Fibroblast of the aortic adventitia (primary cell): Measurements from ENCODE around the gene VTI1A. TPM values are rescaled to one million over a fixed set of nuclear protein-coding genes. Genes with fewer than 3 reads are reported as not detected.

Experiments
- DNase-seq: peaks from one replicate; pipeline ENCODE4 v3.0.0-alpha.2; 2010; ENCODE audit warnings: low read depth
- H3K4me3 ChIP-seq: 2 replicates; pipeline ENCODE4 v1.5.1; 2011; ENCODE audit warnings: low read depth, mild to moderate bottlenecking, control low read depth, low read length, moderate library complexity
- total RNA-seq: library from RNA; depleted of rRNA; stranded (reverse); fragments of >200 nt; gene quantifications from 2 replicates; pipeline ENCODE4 v1.2.3, GENCODE V29; 2012; ENCODE audit warnings: low replicate concordance
- TF ChIP-seq, protein P1 (sequence below): IDR thresholded peaks from 2 replicates; pipeline ENCODE4 v1.5.1; 2011; ENCODE audit warnings: mild to moderate bottlenecking, low read length, control low read depth, inconsistent platforms; ENCODE audit not compliant: insufficient read depth

The VTI1A gene
- total RNA-seq, 1 donor = 44.5 TPM

DNA sequence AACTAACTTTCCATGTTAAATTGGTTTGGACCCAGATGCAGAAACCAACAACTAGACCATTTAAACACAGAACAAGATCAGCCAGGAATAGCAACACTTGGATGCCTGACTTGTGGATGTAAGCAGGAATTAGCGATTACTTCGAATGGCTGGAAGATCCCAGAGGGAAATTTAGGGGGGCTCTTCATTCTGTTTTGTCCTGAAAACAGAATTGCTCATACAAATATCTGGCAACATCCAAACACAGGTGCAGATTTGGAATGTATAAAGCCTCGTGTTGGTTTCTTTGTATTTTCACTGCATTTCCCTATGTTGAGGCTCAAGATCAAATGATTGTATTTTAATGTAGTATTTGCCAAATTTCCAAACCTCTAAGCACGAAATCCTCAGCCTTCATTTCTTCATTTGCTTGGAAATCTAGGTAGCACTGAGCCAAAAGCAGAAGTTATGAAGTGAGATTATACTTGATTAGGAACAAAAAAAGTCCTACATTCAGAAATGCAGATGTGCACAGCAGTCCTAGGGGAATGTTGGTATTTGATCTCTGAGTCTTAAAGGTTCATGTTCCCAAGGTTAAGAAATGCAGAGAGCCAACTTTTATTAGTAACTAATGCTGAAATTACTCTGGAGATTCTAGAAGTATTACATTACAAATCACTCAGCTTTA lies 254.3 kb downstream of the VTI1A start:
- no peak overlapping the region for H3K4me3 ChIP-seq
- peak; percentile 71 for DNase-seq
- TF ChIP-seq, protein P1, sequence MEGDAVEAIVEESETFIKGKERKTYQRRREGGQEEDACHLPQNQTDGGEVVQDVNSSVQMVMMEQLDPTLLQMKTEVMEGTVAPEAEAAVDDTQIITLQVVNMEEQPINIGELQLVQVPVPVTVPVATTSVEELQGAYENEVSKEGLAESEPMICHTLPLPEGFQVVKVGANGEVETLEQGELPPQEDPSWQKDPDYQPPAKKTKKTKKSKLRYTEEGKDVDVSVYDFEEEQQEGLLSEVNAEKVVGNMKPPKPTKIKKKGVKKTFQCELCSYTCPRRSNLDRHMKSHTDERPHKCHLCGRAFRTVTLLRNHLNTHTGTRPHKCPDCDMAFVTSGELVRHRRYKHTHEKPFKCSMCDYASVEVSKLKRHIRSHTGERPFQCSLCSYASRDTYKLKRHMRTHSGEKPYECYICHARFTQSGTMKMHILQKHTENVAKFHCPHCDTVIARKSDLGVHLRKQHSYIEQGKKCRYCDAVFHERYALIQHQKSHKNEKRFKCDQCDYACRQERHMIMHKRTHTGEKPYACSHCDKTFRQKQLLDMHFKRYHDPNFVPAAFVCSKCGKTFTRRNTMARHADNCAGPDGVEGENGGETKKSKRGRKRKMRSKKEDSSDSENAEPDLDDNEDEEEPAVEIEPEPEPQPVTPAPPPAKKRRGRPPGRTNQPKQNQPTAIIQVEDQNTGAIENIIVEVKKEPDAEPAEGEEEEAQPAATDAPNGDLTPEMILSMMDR = no peak

DNA sequence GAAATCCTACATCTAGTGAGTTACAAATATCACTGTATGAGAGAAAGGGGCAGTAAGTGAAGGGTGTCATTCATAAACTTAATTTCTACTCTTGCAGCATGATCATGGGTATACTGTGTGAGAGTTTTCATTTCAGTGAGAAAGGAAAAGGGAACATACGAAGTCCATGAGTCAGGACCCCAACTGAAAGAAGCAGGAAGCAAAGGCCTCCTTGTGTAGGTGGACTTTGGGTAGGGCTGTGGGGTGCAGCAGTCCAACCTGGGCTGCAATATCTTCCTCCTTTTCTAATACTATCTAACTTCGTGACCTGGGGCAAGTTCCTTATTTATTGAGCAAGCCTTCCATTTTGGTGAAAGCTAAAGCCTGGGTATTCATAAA lies 254.9 kb downstream of the VTI1A start:
- TF ChIP-seq, protein P1 = no peak
- no peak for DNase-seq
- H3K4me3 ChIP-seq = no peak overlapping the region

DNA sequence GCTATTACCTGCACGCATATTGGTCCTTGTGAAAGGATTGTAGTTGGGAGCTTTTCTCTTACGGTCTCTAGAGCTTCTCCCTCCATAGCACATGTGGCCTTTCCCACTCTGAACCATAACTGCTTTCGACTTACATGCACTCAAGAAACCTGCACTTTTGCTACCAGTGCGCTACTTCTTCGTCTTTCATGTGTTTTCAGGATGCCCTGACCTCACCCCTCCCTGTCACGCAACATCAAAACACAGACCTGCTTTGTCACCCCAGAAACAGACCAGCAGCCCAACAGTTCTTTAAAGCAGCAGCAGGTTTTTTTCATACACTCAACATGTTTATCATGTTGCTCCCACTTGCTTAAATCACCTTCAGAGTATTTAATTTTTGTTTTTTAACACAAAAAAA lies 259.6 kb downstream of the VTI1A start:
- no peak overlapping the region for H3K4me3 ChIP-seq
- DNase-seq = no peak
- TF ChIP-seq, protein P1 = no peak

DNA sequence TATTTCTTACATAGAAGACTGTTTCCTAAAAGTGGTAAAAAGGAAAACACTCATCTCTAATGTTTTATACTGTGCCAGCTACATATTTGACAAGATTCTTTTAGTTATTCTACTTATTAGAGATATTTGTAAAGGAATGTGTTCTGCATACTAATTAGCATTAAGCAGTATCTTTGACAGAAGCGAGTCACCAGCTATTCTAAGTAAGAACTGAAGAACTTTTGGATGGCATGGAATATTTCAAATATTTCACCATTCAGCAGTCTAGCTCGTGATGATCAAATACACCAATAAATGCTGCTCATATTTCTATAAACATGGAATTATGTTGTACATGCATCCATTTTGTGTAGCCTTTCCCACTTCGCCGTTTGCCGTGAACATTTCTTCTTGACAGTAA lies 261.4 kb downstream of the VTI1A start:
- TF ChIP-seq, protein P1 = no peak
- no peak overlapping the region for H3K4me3 ChIP-seq
- DNase-seq = no peak

DNA sequence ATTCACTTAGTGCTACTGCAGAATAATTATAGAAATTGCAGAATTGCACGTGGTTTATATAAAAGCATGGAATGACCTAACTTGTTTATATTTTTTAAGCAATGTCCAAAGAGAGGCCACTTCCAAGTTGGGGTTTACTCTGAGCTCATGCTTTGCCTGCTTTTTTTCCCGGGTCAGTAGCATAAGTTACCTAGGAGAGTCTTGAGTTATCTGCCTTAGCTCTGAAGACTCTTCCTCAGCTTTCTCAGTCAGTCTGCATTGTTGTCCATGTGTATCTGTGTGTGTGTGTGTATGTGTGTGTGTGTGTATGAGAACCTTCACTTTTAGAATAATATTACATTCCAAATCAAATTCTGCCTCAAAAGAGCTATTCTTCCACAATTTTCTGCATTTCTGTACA lies 263.5 kb downstream of the VTI1A start:
- TF ChIP-seq, protein P1 = no peak

DNA sequence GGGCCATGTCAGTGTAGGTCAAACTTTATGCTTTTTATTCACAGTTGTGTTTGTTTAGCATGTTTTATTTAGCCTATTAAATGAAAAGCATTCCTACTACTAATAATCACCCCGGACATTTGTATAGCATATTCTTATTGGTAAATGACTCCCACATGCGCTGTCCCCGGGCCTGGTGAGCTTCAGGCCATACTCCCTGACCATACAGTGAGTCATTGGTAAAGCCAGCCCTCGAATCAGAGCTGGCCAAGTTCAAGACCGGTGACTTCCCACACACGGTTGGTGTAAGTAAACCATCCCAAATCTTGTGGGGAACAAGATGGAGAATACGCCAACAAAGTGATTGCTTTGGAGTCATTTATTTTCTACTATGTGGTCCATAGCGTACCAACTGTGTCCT lies 264.4 kb downstream of the VTI1A start:
- H3K4me3 ChIP-seq = no peak overlapping the region
- DNase-seq = peak; percentile 31
- TF ChIP-seq, protein P1 = no peak

More for the DNA sequence above, 263.5 kb downstream of the VTI1A start:
- no peak for DNase-seq
- H3K4me3 ChIP-seq = no peak overlapping the region

DNA sequence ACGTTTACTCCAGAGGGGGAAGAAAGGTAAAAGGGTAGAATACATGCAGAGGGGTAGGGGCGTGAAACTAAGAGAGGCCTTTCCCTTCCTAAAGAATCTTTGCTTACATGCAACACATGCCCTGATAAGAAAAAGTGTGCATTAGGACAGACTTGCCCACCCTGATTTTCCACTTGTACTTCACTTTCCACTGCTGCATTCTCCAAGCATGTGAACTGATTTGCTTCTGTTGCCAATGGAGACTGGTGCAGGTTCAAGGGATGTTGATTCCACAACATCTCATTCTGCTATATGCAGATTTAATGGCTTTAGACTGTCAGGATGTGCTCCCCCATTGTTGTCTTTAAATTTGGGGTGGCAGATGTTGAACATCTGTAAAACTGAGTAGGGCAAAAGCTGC lies 265.5 kb downstream of the VTI1A start:
- TF ChIP-seq, protein P1 = no peak
- H3K4me3 ChIP-seq = no peak overlapping the region
- DNase-seq = no peak
